ENCODE measurements around the gene NDUFS7. TPM values are rescaled to one million over a fixed set of nuclear protein-coding genes. Genes with fewer than 3 reads are reported as not detected.

Gene NDUFS7
- total and polyA plus RNA-seq, 9 of the 15 experiments (the other 6 are each of a cell fraction or from before 2014, with no cell fraction given) = 6.0 to 271 (median 60.6) TPM

- TF ChIP-seq NR3C1 (CRISPR knock-in tag; IDR thresholded peaks at IDR 0.05) (no peak), ZNF830 (CRISPR knock-in tag; IDR thresholded peaks at IDR 0.05) (no peak), CHD4 (IDR thresholded peaks at IDR 0.05; ENCODE audit: insufficient read depth, insufficient replicate concordance, low read depth, low read length, poor library complexity, severe bottlenecking) (peak; percentile 60), ID3 (CRISPR knock-in tag; IDR thresholded peaks at IDR 0.05) (no peak), ID3 (tag; IDR thresholded peaks at IDR 0.05) (peak; percentile 51; the same call in 1 of the 2 replicates), KDM1A (IDR thresholded peaks at IDR 0.05) (peak; percentile 95 to 99), TAF15 (IDR thresholded peaks at IDR 0.05; ENCODE audit: low read depth, low read length) (no peak), ZZZ3 (IDR thresholded peaks at IDR 0.05) (no peak), HLTF (IDR thresholded peaks at IDR 0.05) (0 out of 2 replicates have a peak, but pooled peaks have one; percentile 14), SMAD4 (CRISPR knock-in tag; conservative IDR thresholded peaks at IDR 0.05) (0 out of 2 replicates have a peak, but pooled peaks have one; percentile 37), DPF2 (IDR thresholded peaks at IDR 0.05) (peak; percentile 54; the same call in 1 of the 2 replicates), BRF2 (IDR thresholded peaks at IDR 0.05; ENCODE audit: borderline replicate concordance, insufficient read depth, insufficient read length) (no peak), POLR2G (IDR thresholded peaks at IDR 0.05; ENCODE audit: low read depth, low read length) (0 out of 2 replicates have a peak, but pooled peaks have one; percentile 1), SIN3A (IDR thresholded peaks at IDR 0.05; ENCODE audit: borderline replicate concordance in 2 of 2, control insufficient read depth in 1 of 2, low read depth in 2 of 2, low read length in 2 of 2) (peak in 1 of 2 experiments; percentile 3; a peak in 1 of 4 replicates), HOMEZ (CRISPR knock-in tag; IDR thresholded peaks at IDR 0.05) (no peak), CHD1 (IDR thresholded peaks at IDR 0.05; ENCODE audit: low read length) (no peak), EGR1 (conservative IDR thresholded peaks at IDR 0.05) (peak; percentile 59), MCM7 (IDR thresholded peaks at IDR 0.05) (no peak), GTF2E2 (tag; IDR thresholded peaks at IDR 0.05) (no peak; the same call in 1 of the 2 replicates), ZNF584 (CRISPR knock-in tag; IDR thresholded peaks at IDR 0.05; ENCODE audit: low read depth) (no peak), SNRNP70 (optimal IDR thresholded peaks at IDR 0.05; ENCODE audit: low read depth, low read length) (no peak), PTBP1 (IDR thresholded peaks at IDR 0.05; ENCODE audit: low read depth, low read length) (peak; percentile 97), ATF1 (CRISPR knock-in tag; IDR thresholded peaks at IDR 0.05) (no peak), ATF1 (tag; IDR thresholded peaks at IDR 0.05) (peak; percentile 14; the same call in 1 of the 2 replicates), ADNP (tag; IDR thresholded peaks at IDR 0.05) (peak; percentile 96), CHCHD3 (CRISPR knock-in tag; IDR thresholded peaks at IDR 0.05) (no peak), HDGF (IDR thresholded peaks at IDR 0.05) (peak; percentile 87), SAFB (IDR thresholded peaks at IDR 0.05; ENCODE audit: borderline replicate concordance, low read depth, low read length) (no peak), BCOR (IDR thresholded peaks at IDR 0.05) (peak; percentile 99)
Observed at GRCh38 chr19:1400281-1401137, 16.8 kb downstream of the NDUFS7 start (continued).
